Fibroblast of pulmonary artery (primary cell): ENCODE results near the gene DLL1.
A peak's percentile ranks its signal among the peaks of the same experiment; 100 is the strongest.

Source experiments
- DNase-seq: peaks from one replicate; pipeline ENCODE4 v3.0.0-alpha.2; 2010; ENCODE audit warnings: low read depth
- H3K4me3 ChIP-seq: replicated peaks from 2 replicates; pipeline ENCODE4 v1.5.1; 2011; ENCODE audit warnings: low read depth, mild to moderate bottlenecking, control low read depth, low read length, moderate library complexity
- TF ChIP-seq, protein P1 (sequence below): IDR thresholded peaks from 2 replicates; pipeline ENCODE4 v1.5.1; 2011; ENCODE audit warnings: mild to moderate bottlenecking, control low read depth, low read length, inconsistent platforms; ENCODE audit errors: missing control alignments

Gene DLL1

DNA sequence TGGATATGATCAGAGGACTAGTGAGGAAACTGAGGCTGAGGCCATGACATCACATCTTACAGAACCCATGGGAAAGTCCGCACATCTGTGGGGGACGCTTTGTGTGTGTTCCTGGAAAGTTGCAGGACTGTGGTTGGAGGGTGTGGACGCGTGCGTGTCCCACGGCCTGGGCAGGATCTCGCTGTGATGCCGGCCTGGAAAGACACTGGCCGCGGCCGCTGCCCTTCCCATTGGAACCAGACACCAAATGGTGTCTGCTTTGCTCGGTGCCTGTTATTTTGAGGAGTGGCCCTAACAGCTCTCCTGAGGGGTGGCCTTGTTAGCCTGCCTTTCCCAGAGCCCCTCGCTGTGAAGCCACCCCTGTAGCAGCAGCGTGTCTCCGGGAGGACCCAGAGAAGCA lies 41.1 kb downstream of the DLL1 start:
- no peak overlapping the region for H3K4me3 ChIP-seq
- TF ChIP-seq, protein P1, sequence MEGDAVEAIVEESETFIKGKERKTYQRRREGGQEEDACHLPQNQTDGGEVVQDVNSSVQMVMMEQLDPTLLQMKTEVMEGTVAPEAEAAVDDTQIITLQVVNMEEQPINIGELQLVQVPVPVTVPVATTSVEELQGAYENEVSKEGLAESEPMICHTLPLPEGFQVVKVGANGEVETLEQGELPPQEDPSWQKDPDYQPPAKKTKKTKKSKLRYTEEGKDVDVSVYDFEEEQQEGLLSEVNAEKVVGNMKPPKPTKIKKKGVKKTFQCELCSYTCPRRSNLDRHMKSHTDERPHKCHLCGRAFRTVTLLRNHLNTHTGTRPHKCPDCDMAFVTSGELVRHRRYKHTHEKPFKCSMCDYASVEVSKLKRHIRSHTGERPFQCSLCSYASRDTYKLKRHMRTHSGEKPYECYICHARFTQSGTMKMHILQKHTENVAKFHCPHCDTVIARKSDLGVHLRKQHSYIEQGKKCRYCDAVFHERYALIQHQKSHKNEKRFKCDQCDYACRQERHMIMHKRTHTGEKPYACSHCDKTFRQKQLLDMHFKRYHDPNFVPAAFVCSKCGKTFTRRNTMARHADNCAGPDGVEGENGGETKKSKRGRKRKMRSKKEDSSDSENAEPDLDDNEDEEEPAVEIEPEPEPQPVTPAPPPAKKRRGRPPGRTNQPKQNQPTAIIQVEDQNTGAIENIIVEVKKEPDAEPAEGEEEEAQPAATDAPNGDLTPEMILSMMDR: no peak
- DNase-seq: no peak

DNA sequence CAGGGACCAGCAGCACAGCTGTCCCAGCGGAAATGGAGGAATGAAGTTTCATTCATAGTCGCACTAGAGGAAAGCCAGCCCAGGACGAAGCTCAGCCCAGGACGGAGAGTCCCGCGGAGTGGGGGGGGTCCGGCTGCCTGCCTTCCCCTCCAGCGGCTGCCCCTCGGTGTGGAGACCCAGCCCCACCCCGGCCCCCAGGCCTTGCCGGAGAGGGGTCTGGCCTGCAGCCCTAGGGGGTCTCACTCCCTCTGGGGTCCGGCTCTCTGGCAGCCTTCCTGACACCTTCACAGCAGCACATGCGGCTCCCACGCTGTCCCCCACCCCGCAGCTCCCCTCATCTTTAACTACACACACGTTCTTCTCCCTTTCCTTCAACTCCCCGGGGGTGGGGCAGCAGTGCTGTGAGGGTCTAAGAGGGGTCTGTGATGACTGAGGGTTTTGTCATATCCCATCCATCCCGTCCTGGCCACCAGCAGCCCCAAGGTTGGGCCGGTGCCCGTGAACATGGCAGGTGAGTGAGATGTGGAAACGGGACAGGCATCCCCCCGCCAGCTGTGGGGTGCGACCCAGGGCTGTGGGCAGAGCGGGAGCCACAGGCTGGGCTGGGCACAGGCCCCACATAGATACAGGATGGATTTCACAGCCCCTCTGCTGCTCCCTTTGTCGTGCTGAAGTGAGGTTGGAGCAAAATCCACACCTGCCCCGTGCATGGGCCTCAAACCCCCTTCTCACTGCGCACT lies 41.8 kb downstream of the DLL1 start:
- TF ChIP-seq, protein P1: no peak
- DNase-seq: no peak

DNA sequence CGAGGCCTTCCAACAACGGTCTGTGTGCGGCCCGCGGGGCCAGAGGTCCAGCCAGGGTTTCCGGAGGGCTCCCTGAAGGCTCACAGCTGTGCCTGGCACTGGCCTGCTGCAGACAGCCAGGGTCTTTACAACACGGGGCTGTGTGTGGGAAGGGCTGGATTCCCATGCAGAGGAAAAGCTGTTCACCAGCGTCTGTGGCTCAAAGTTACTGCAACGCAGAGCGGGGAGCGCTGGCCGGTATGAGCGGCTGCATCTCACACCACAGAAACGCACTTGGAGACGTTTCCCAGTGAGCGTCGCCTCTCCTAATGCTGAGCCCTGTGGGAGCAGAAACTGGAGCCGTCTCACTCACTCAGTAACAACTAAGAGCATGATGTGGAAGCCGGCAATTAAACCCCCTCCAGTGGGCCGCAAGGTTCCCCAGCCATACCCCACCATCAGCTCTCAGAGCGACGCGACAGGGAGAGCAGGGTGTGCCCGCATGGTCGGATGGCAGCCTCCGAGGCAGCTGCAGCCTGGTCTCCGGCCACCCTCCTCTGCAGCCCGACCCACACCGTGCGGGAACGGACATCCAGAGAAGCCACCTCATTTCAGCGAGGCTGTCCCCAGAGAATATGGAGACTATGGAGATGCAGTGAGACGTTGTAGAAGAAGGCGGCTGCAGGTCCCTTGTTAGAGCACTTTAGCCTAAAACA lies 42.6 kb downstream of the DLL1 start:
- H3K4me3 ChIP-seq: no peak overlapping the region
- TF ChIP-seq, protein P1: no peak
- no peak for DNase-seq

More for the DNA sequence above, 41.8 kb downstream of the DLL1 start:
- H3K4me3 ChIP-seq: no peak overlapping the region

DNA sequence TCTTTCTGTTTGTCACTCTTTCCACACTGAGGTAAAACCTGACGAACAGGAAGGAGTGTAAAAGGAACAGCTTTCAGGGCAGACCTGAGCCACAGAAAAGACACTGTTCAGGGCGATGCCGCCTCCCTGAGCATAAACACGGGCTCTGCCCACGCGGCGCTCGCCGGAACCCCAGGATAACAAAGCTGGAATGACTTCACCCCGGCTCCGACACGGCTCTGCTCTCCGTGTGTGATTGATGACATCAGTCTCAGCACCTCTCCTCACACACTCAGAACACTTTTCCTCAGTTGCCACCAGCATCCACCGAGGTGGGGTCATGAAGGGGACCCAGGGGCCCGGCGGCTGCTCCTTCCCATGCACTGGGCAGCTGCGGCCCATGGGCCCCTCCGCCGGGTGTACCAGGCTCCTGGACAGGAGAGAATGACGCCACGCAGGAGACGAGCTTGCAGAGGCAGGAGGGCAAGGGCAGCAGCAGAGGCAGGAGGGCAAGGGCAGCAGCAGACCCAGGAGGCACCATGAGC lies 43.6 kb downstream of the DLL1 start:
- DNase-seq: peak; percentile 18
- no peak overlapping the region for H3K4me3 ChIP-seq
- TF ChIP-seq, protein P1: no peak

DNA sequence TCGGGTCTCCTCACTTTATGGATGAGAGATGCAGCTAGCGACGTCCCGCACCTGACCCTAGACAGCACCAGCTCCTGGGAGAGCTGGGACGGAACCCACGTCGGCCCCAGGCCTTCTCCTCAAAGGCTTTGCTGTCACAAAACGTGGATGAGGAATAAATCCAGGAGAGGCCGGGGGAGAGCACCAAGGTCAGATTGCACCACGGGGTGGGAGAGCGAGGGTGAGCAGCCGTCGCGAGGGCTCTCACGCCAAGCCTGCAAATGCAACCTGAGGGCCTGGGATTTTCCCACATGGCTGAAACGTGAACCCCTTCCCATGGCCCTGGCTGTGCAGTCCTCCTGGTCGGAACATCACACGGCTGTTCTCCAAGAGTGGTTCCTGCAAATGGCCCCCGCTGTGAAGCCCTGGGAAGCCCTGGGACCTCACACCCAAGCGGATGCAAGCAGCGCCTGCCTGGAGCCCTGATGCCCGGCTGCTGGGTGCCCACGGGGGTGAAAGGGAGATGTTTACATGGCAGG lies 45.3 kb downstream of the DLL1 start:
- TF ChIP-seq, protein P1: no peak
- H3K4me3 ChIP-seq: no peak overlapping the region
- no peak for DNase-seq

DNA sequence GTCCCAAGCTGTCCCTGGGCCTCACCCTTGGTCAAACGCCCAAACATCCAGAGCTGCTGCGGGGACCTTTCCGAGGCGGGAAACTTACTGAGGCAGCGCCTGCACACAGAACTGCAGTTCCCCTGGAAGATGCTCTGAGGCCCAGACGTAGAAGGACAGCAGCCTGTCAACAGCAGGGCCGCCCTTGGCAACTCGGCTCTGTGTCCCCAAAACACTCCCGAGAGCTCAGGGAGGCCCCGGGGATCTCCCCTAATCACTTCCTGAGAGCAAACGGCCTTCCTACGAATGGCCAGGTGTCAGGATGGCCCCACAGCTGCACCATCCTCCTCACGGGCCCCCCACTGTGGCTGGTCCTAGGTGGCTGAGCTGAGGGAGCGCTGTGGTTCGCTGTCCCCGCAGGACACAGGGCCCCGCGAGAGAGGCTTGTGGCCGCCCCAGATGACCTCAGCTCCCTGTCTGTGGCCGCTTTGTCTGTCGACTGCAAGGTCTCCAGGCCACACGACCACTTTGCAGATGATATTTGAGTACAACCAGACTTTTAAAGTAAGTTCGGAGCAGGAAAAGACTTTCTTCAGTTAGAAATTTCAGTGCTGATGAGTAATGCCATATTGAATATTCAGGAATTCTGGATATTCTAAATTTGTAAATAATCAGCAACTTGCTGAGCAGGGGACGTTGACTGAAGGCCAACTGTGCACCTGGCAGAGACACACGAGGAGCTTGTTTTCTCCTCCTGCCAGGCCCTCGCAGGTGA lies 46.0 kb downstream of the DLL1 start:
- no peak for DNase-seq
- TF ChIP-seq, protein P1: no peak
- H3K4me3 ChIP-seq: no peak overlapping the region
